ENCODE results near the gene RIPOR2. TPM values are rescaled to one million over a fixed set of nuclear protein-coding genes. Genes with fewer than 3 reads are reported as not detected.

Gene RIPOR2
- total and polyA plus RNA-seq, 11 donors, result 0.76 to 14.2 (median 4.2) TPM

- Histone ChIP-seq H3K4me1 (peaks cover 0 to 32% (median 12%) of the 10 kb centered on the region in 12 donors), H3K27ac (no peak overlapping the region), H3K9me3 (no peaks in the 10 kb centered on the region), H3K36me3 (peaks cover 0 to 42% (median 31%) of the 10 kb centered on the region in 9 donors), H3K27me3 (no peaks in the 10 kb centered on the region), H3K4me3 (no peak overlapping the region)
- DNase-seq (no peak), ATAC-seq (no peak)
- TF ChIP-seq POLR2A (IDR thresholded peaks at IDR 0.05) (no peak), CTCF (IDR thresholded peaks at IDR 0.05) (no peak)
- intact Hi-C loops (cut with DNase I), result loop anchor here in 2 of 10 donors (5.0 to 10.0 kb wide), 2 partner anchors 55 to 293 kb away; no protein-coding TSS in a partner anchor
- 48 to 58% (median 50%) methylated on average over 3 of the region's 3 CpGs for whole genome bisulfite sequencing, 4 donors
These were observed 156.2 kb downstream of the RIPOR2 start for GRCh38 chr6:24779416-24780016.

- ATAC-seq (no peak), DNase-seq (no peak)
- H3K36me3 ChIP-seq, result peaks cover 0 to 36% (median 24%) of the 10 kb centered on the region in 9 donors
- intact Hi-C loops (cut with DNase I), result loop anchor here in 2 of 10 donors (5.0 to 10.0 kb wide), 2 partner anchors 54 to 293 kb away; no protein-coding TSS in a partner anchor
- no peak overlapping the region for H3K27ac ChIP-seq
- no peak overlapping the region for H3K4me3 ChIP-seq
- no peak for TF ChIP-seq POLR2A (IDR thresholded peaks at IDR 0.05)
- no peak for TF ChIP-seq CTCF (IDR thresholded peaks at IDR 0.05)
- H3K9me3 ChIP-seq, result no peaks in the 10 kb centered on the region
- H3K27me3 ChIP-seq, result no peaks in the 10 kb centered on the region
- H3K4me1 ChIP-seq, result peaks cover 0 to 37% (median 14%) of the 10 kb centered on the region in 12 donors
These were observed 156.9 kb downstream of the RIPOR2 start for GRCh38 chr6:24778878-24779277.

GRCh38 chr6:24778121-24778520 is 157.6 kb downstream of the RIPOR2 start:
- intact Hi-C loops (cut with DNase I), result loop anchor here in 2 of 10 donors (5.0 to 10.0 kb wide), 2 partner anchors 53 to 294 kb away; no protein-coding TSS in a partner anchor
- TF ChIP-seq POLR2A (IDR thresholded peaks at IDR 0.05), result no peak
- no peak for TF ChIP-seq CTCF (IDR thresholded peaks at IDR 0.05)

GRCh38 chr6:24777227-24777626 is 158.5 kb downstream of the RIPOR2 start:
- no peak for DNase-seq
- H3K4me3 ChIP-seq, result no peak overlapping the region
- H3K27me3 ChIP-seq, result no peaks in the 10 kb centered on the region
- 81 to 86% (median 84%) methylated on average over 1 of the region's 1 CpG for WGBS, 4 donors
- H3K36me3 ChIP-seq, result peaks cover 0 to 19% (median 11%) of the 10 kb centered on the region in 9 donors
- H3K4me1 ChIP-seq, result peaks cover 0 to 37% (median 14%) of the 10 kb centered on the region in 12 donors
- H3K27ac ChIP-seq, result no peak overlapping the region
- intact Hi-C loops (cut with DNase I), result loop anchor here in 2 of 10 donors (5.0 to 10.0 kb wide), 2 partner anchors 52 to 295 kb away; no protein-coding TSS in a partner anchor
- ATAC-seq, result no peak
- no peaks in the 10 kb centered on the region for H3K9me3 ChIP-seq
- no peak for TF ChIP-seq POLR2A (IDR thresholded peaks at IDR 0.05)
- TF ChIP-seq CTCF (IDR thresholded peaks at IDR 0.05), result no peak

More at GRCh38 chr6:24778121-24778520, 157.6 kb downstream of the RIPOR2 start:
- H3K27ac ChIP-seq, result no peak overlapping the region
- H3K27me3 ChIP-seq, result no peaks in the 10 kb centered on the region
- no peak overlapping the region for H3K4me3 ChIP-seq
- no peaks in the 10 kb centered on the region for H3K9me3 ChIP-seq
- no peak for ATAC-seq
- no peak for DNase-seq
- H3K4me1 ChIP-seq, result peaks cover 0 to 37% (median 14%) of the 10 kb centered on the region in 12 donors
- 85 to 99% (median 92%) methylated on average over 1 of the region's 1 CpG for WGBS, 4 donors
- peaks cover 0 to 28% (median 20%) of the 10 kb centered on the region in 9 donors for H3K36me3 ChIP-seq
